Measurements from ENCODE around the gene PIK3C2A.
"Not testable (repeated sequence)": the region's sequence is repeated elsewhere in the genome, so short reads cannot be mapped to it uniquely, and the experiment has no call there.

PIK3C2A gene

GRCh38 chr11:17239927-17240326 is 32.1 kb upstream of the PIK3C2A start:
- DNase-seq; H3K27ac ChIP-seq (ENCODE audit: insufficient read depth, low read length, poor library complexity, severe bottlenecking); H3K27me3 ChIP-seq (replicated peaks; ENCODE audit: control insufficient read depth, insufficient read depth, low read length, poor library complexity, severe bottlenecking); H3K36me3 ChIP-seq (ENCODE audit: control insufficient read depth, insufficient read depth, low read length); H3K9me3 ChIP-seq (ENCODE audit: control insufficient read depth, low read length); H3K4me1 ChIP-seq (ENCODE audit: control insufficient read depth, insufficient read depth, low read length, poor library complexity, severe bottlenecking); H3K4me3 ChIP-seq (ENCODE audit: insufficient read depth, low read depth, low read length, poor library complexity, severe bottlenecking): not testable (repeated sequence)

DNA sequence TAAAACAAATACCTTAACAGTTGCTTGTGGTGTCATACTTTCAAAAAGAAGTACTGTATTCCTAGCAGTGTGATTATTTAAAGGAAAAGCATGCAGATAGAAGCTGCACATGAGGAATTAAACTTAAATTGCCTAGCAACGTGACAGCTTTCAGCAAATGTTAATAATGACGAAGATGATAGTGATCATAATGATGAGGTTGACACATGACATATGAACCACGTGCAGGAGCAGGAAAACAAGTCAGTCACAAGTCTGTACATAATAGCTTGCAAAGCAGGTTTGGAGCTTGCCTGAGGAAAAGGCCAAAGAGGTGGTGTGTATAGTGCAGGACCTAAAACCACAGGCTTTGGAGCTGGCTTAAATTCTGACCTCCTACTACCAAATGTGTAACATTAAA is 30.6 kb upstream of the PIK3C2A start:
- no peak for DNase-seq
- H3K4me3 ChIP-seq (ENCODE audit: insufficient read depth, low read depth, low read length, poor library complexity, severe bottlenecking): no peak overlapping the region

GRCh38 chr11:17233101-17233500 is 25.3 kb upstream of the PIK3C2A start:
- no peak overlapping the region for H3K27ac ChIP-seq (ENCODE audit: insufficient read depth, low read length, poor library complexity, severe bottlenecking)
- no peak overlapping the region for H3K4me3 ChIP-seq (ENCODE audit: insufficient read depth, low read depth, low read length, poor library complexity, severe bottlenecking)
- no peaks in the 10 kb centered on the region for H3K27me3 ChIP-seq (replicated peaks; ENCODE audit: control insufficient read depth, insufficient read depth, low read length, poor library complexity, severe bottlenecking)
- no peaks in the 10 kb centered on the region for H3K9me3 ChIP-seq (ENCODE audit: control insufficient read depth, low read length)
- no peaks in the 10 kb centered on the region for H3K36me3 ChIP-seq (ENCODE audit: control insufficient read depth, insufficient read depth, low read length)
- H3K4me1 ChIP-seq (ENCODE audit: control insufficient read depth, insufficient read depth, low read length, poor library complexity, severe bottlenecking): no peaks in the 10 kb centered on the region
- DNase-seq: no peak

More for the DNA sequence above, 30.6 kb upstream of the PIK3C2A start:
- Histone ChIP-seq H3K27me3 (replicated peaks; ENCODE audit: control insufficient read depth, insufficient read depth, low read length, poor library complexity, severe bottlenecking) (no peaks in the 10 kb centered on the region), H3K4me1 (ENCODE audit: control insufficient read depth, insufficient read depth, low read length, poor library complexity, severe bottlenecking) (no peaks in the 10 kb centered on the region), H3K36me3 (ENCODE audit: control insufficient read depth, insufficient read depth, low read length) (no peaks in the 10 kb centered on the region), H3K27ac (ENCODE audit: insufficient read depth, low read length, poor library complexity, severe bottlenecking) (no peak overlapping the region), H3K9me3 (ENCODE audit: control insufficient read depth, low read length) (no peaks in the 10 kb centered on the region)

DNA sequence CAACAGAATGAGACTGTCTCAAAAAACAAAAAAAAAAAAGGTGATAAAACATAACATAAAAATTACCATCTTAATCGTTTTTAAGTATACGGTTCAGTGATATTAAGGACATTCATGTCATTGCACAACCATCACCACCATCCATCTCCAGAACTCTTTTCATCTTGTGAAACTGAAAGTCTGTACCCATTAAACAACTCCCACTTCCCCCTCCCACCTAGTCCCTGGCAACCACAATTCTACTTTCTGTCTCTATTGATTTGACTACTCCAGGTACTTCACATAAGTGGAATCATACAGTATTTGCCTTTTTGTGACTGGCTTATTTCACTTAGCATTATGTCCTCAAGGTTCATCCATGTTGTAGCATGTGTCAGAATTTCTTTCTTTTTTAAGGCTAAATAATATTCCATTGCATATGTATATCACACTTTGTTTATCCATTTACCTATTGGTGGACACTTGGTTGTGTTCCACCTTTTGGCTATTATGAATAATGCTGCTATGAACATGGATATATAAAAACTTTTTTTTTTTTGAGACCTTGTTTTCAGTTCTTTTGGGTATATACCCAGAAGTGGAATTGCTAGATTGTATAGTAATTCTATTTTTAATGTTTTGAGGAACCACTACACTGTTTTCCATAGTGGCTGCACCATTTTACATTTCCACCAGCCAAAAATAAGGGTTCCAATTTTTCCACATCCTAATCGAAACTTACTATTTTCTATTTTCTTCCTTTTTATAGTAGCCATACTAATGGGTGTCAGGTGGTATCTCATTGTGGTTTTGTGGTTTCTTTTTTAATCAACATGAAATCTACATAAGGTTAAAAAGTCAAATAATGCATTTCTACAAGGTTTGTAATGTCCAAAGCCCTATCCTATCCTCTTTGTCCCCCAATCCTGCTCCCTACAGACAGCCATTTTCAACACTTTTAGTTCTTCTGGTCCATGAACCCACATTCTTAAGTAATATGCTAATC is 23.4 kb upstream of the PIK3C2A start:
- Histone ChIP-seq H3K27me3 (replicated peaks; ENCODE audit: control insufficient read depth, insufficient read depth, low read length, poor library complexity, severe bottlenecking) (no peaks in the 10 kb centered on the region), H3K4me1 (ENCODE audit: control insufficient read depth, insufficient read depth, low read length, poor library complexity, severe bottlenecking) (no peaks in the 10 kb centered on the region), H3K9me3 (ENCODE audit: control insufficient read depth, low read length) (no peaks in the 10 kb centered on the region), H3K36me3 (ENCODE audit: control insufficient read depth, insufficient read depth, low read length) (no peaks in the 10 kb centered on the region), H3K4me3 (ENCODE audit: insufficient read depth, low read depth, low read length, poor library complexity, severe bottlenecking) (no peak overlapping the region), H3K27ac (ENCODE audit: insufficient read depth, low read length, poor library complexity, severe bottlenecking) (no peak overlapping the region)
- no peak for DNase-seq

GRCh38 chr11:17229481-17230152 is 21.8 kb upstream of the PIK3C2A start:
- Histone ChIP-seq H3K4me1 (ENCODE audit: control insufficient read depth, insufficient read depth, low read length, poor library complexity, severe bottlenecking) (no peaks in the 10 kb centered on the region), H3K27me3 (replicated peaks; ENCODE audit: control insufficient read depth, insufficient read depth, low read length, poor library complexity, severe bottlenecking) (no peaks in the 10 kb centered on the region), H3K4me3 (ENCODE audit: insufficient read depth, low read depth, low read length, poor library complexity, severe bottlenecking) (no peak overlapping the region), H3K9me3 (ENCODE audit: control insufficient read depth, low read length) (no peaks in the 10 kb centered on the region), H3K27ac (ENCODE audit: insufficient read depth, low read length, poor library complexity, severe bottlenecking) (no peak overlapping the region), H3K36me3 (ENCODE audit: control insufficient read depth, insufficient read depth, low read length) (no peaks in the 10 kb centered on the region)
- no peak for DNase-seq

DNA sequence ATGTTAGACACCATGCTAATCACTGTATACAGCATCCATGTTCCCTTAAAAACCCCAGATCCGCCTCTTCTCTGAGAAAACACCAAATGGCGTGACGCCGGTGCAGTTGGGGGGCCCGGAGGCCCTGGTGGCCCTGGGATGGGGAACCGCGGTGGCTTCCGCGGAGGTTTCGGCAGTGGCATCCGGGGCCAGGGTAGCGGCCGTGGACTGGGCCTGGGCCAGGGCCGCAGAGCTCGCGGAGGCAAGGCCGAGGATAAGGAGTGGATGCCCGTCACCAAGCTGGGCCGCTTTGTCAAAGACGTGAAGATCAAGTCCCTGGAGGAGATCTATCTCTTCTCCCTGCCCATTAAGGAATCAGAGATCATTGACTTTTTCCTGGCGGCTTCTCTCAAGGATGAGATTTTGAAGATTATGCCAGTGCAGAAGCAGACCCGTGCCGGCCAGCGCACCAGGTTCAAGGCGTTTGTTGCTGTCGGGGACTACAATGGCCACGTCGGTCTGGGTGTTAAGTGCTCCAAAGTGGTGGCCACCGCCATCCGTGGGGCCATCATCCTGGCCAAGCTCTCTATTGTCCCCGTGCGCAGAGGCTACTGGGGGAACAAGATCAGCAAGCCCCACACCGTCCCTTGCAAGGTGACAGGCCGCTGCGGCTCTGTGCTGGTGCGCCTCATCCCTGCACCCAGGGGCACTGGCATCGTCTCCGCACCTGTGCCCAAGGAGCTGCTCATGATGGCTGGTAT is 20.6 kb upstream of the PIK3C2A start:
- not testable (repeated sequence) for H3K4me1 ChIP-seq (ENCODE audit: control insufficient read depth, insufficient read depth, low read length, poor library complexity, severe bottlenecking); H3K27ac ChIP-seq (ENCODE audit: insufficient read depth, low read length, poor library complexity, severe bottlenecking); H3K27me3 ChIP-seq (replicated peaks; ENCODE audit: control insufficient read depth, insufficient read depth, low read length, poor library complexity, severe bottlenecking); H3K36me3 ChIP-seq (ENCODE audit: control insufficient read depth, insufficient read depth, low read length); H3K4me3 ChIP-seq (ENCODE audit: insufficient read depth, low read depth, low read length, poor library complexity, severe bottlenecking); DNase-seq; H3K9me3 ChIP-seq (ENCODE audit: control insufficient read depth, low read length)

DNA sequence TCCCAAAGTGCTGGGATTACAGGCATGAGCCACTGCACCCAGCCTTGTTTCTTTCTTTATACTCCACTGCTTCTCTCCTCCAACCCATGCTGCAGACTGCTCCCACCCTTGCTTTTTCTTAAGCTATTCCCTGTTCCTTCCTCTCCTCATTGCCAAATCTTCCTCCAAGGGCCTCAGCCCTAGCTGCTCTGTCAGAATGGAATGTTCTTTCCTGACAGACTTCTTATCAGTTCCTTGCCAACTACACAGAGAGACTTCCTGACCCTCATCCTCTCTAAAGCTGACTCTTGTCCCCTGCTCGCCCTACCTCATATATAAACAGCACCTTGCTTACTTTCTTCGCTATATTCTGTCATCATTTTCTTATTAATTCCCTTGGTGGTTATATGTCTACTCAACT is 16.9 kb upstream of the PIK3C2A start:
- Histone ChIP-seq H3K9me3 (ENCODE audit: control insufficient read depth, low read length) (no peaks in the 10 kb centered on the region), H3K4me1 (ENCODE audit: control insufficient read depth, insufficient read depth, low read length, poor library complexity, severe bottlenecking) (no peaks in the 10 kb centered on the region), H3K36me3 (ENCODE audit: control insufficient read depth, insufficient read depth, low read length) (no peaks in the 10 kb centered on the region), H3K4me3 (ENCODE audit: insufficient read depth, low read depth, low read length, poor library complexity, severe bottlenecking) (no peak overlapping the region), H3K27me3 (replicated peaks; ENCODE audit: control insufficient read depth, insufficient read depth, low read length, poor library complexity, severe bottlenecking) (no peaks in the 10 kb centered on the region), H3K27ac (ENCODE audit: insufficient read depth, low read length, poor library complexity, severe bottlenecking) (no peak overlapping the region)
- no peak for DNase-seq

- Histone ChIP-seq H3K4me1 (ENCODE audit: control insufficient read depth, insufficient read depth, low read length, poor library complexity, severe bottlenecking) (no peaks in the 10 kb centered on the region), H3K36me3 (ENCODE audit: control insufficient read depth, insufficient read depth, low read length) (no peaks in the 10 kb centered on the region), H3K9me3 (ENCODE audit: control insufficient read depth, low read length) (no peaks in the 10 kb centered on the region), H3K27ac (ENCODE audit: insufficient read depth, low read length, poor library complexity, severe bottlenecking) (no peak overlapping the region), H3K4me3 (ENCODE audit: insufficient read depth, low read depth, low read length, poor library complexity, severe bottlenecking) (no peak overlapping the region), H3K27me3 (replicated peaks; ENCODE audit: control insufficient read depth, insufficient read depth, low read length, poor library complexity, severe bottlenecking) (no peaks in the 10 kb centered on the region)
- DNase-seq: no peak
Measured at GRCh38 chr11:17221968-17222367, 14.2 kb upstream of the PIK3C2A start.

- H3K9me3 ChIP-seq (ENCODE audit: control insufficient read depth, low read length): no peaks in the 10 kb centered on the region
- H3K27ac ChIP-seq (ENCODE audit: insufficient read depth, low read length, poor library complexity, severe bottlenecking): no peak overlapping the region
- H3K27me3 ChIP-seq (replicated peaks; ENCODE audit: control insufficient read depth, insufficient read depth, low read length, poor library complexity, severe bottlenecking): no peaks in the 10 kb centered on the region
- no peaks in the 10 kb centered on the region for H3K36me3 ChIP-seq (ENCODE audit: control insufficient read depth, insufficient read depth, low read length)
- DNase-seq: no peak
- no peaks in the 10 kb centered on the region for H3K4me1 ChIP-seq (ENCODE audit: control insufficient read depth, insufficient read depth, low read length, poor library complexity, severe bottlenecking)
- no peak overlapping the region for H3K4me3 ChIP-seq (ENCODE audit: insufficient read depth, low read depth, low read length, poor library complexity, severe bottlenecking)
Measured at GRCh38 chr11:17219016-17219415, 11.2 kb upstream of the PIK3C2A start.
